ENCODE results near the gene TNFRSF12A.
"Not testable (repeated sequence)": the region's sequence is repeated elsewhere in the genome, so short reads cannot be mapped to it uniquely, and the experiment has no call there.

TNFRSF12A gene

DNA sequence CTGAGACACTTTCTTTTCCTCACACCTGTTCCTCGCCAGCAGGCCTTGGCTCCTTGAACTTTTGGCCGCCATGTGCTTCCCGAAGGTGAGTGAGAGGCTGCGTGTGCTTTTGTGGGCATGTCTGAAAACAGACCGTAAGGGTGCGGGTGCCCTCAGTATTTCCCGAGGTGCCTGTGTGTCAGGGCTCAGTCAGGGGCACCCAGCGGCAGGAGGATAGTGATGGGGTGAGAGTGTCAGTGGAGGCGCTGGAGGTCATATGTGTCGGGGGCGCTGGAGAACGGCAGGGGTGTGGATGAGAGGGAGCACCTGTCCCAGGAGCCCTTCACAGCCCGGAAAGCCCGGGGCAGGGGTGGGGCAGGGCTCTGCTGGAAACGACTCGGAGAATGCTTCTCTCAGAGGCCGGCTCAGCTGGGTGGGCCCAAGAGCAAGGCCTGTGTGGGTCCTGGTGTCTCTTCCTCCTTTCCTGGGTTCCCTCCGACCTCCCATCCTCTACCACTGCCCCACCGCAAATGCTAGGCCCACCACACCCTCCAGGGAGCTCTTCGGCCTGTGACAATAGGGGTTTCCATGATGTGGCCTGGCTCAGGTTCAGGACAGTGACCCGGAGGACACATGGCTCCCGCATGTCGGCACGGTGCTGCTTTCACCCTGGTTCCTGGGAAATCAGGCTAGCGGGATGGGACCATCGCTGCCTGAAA, 45.7 kb downstream of the TNFRSF12A start:
- DNase-seq (ENCODE audit: low read depth in 2 of 2): no peak

DNA sequence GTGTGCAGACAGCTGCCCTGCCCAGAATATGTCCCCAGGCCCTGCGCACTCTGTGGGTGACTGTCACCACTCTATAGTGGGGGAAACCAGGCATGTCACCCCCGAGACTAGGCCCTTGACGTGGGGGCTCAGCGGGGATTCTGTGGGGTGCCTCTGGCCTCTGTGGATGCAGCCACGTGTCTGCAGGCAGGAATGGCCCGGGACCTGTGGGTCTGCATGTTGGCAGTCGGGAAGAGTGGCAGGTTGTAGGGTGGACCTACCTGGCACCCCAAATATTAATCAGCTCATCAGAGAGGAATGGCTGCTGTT, 46.2 kb downstream of the TNFRSF12A start:
- no peak for DNase-seq (ENCODE audit: low read depth in 2 of 2)

GRCh38 chr16:3068487-3068886, 48.3 kb downstream of the TNFRSF12A start:
- DNase-seq (ENCODE audit: low read depth in 2 of 2): no peak

- DNase-seq (ENCODE audit: low read depth in 2 of 2): not testable (repeated sequence)
Observed at GRCh38 chr16:3069146-3069545, 49.0 kb downstream of the TNFRSF12A start.

DNA sequence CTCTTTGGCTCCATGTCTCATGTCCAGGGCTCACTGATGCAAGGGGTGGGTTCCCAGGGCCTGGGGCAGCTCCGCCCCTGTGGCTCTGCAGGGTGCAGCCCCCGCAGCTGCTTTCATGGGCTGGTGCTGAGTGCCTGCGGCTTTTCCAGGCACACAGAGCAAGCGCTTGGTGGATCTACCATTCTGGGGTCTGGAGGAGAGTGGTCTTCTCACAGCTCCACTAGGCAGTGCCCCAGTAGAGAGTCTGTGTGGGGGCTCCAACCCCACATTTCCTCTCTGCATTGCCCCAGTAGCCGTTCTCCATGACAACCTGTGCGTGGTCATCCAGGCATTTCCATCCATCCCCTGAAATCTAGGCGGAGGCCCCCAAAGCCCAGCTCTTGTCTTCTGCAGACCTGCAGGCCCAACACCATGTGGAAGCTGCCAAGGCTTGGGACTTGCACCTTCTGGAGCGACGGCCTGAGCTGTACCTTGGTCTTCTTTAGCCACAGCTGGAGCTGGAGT, 50.5 kb downstream of the TNFRSF12A start:
- no peak for DNase-seq (ENCODE audit: low read depth in 2 of 2)

DNA sequence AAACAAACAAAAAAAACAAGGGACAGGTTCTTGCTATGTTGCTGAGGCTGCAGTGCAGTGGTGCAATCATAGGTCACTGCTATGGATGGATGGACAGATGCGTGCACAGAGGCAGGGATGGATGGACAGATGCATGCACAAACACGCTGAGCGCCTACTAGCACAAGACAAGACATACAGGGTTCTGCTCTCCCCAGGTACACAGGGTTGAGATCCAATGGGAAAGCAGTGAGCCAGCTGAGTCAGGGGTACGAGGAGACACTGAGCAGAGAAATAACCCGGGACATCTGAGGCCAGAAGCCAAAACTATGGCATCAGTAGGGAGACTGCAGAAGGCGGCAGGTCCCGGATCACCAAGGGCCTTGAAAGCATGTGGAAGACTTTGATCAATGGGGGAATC, 51.5 kb downstream of the TNFRSF12A start:
- no peak for DNase-seq (ENCODE audit: low read depth in 2 of 2)

Data from stimulated activated CD8-positive, alpha-beta memory T cell treated with anti-CD3 and anti-CD28 coated beads, Interleukin-15, amount 100 ng/mL, for 4 hours (primary cell).